MV-4-11 (cell line): Measurements from ENCODE around the gene FADD.
"Not testable (repeated sequence)": the region's sequence is repeated elsewhere in the genome, so short reads cannot be mapped to it uniquely, and the experiment has no call there.

Experiments
- DNase-seq: peaks from one replicate; lab custom pipeline; 2025; lab: John Stamatoyannopoulos, UW

FADD gene

GRCh38 chr11:70204466-70204799, 1.3 kb downstream of the FADD start:
- no peak for DNase-seq

DNA sequence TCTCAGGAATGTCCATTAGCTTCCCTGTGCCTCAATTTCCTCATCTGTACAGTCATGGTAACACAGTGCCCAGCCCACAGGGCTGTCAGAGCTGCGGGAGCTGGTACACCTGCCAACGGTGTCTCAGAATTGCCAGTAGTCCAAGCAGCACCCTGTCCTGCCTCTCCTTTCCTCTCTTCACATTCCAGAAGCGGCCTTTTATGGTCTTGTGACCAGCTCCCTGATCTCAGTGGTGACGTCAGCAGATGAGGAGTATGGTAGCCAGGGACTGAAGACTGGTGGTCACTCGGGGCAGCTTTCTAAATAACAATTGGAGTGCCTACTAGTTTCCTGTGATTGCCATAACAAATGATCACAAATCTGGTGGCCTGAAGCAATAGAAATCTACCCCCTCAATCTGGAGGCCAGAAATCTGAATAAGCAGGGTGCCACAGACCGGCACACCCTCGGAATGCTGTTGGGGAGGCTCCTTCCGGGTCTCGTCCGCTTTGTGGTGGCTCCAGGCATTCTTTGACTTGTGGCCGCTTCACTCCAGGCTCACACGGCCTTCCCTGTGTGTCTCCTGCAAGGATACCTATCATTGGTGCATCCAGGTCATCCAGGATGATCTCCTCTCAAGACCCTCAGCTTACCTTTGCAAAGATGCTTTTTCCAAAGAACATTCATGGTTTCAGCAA, 2.1 kb downstream of the FADD start:
- no peak for DNase-seq

DNA sequence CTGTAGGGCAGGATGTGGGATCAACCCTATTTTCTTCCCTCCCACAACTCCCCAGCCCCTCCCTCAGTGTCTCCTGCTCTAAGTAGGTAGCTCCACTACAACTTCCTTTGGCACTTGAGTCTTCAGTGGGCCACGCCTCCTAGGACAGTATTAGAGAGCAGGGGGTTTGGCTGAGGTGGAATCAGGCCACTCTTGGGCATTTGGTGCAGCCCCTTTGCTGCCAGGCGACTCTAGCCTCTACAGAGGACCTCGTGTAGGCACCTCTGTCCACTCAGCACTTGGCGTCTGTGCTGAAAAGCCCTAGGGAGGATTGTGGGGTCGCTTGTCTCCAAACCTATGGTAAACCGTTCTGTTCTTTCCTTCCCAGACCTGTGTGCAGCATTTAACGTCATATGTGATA, 2.7 kb downstream of the FADD start:
- DNase-seq = no peak

DNA sequence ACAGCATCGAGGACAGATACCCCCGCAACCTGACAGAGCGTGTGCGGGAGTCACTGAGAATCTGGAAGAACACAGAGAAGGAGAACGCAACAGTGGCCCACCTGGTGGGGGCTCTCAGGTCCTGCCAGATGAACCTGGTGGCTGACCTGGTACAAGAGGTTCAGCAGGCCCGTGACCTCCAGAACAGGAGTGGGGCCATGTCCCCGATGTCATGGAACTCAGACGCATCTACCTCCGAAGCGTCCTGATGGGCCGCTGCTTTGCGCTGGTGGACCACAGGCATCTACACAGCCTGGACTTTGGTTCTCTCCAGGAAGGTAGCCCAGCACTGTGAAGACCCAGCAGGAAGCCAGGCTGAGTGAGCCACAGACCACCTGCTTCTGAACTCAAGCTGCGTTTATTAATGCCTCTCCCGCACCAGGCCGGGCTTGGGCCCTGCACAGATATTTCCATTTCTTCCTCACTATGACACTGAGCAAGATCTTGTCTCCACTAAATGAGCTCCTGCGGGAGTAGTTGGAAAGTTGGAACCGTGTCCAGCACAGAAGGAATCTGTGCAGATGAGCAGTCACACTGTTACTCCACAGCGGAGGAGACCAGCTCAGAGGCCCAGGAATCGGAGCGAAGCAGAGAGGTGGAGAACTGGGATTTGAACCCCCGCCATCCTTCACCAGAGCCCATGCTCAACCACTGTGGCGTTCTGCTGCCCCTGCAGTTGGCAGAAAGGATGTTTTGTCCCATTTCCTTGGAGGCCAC, 3.3 kb downstream of the FADD start:
- no peak for DNase-seq

DNA sequence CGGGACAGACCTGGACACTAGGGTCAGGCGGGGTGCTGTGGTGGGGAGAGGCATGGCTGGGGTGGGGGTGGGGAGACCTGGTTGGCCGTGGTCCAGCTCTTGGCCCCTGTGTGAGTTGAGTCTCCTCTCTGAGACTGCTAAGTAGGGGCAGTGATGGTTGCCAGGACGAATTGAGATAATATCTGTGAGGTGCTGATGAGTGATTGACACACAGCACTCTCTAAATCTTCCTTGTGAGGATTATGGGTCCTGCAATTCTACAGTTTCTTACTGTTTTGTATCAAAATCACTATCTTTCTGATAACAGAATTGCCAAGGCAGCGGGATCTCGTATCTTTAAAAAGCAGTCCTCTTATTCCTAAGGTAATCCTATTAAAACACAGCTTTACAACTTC, 3.9 kb downstream of the FADD start:
- DNase-seq = no peak

- no peak for DNase-seq
Measured at GRCh38 chr11:70207531-70208131, 4.5 kb downstream of the FADD start.

DNA sequence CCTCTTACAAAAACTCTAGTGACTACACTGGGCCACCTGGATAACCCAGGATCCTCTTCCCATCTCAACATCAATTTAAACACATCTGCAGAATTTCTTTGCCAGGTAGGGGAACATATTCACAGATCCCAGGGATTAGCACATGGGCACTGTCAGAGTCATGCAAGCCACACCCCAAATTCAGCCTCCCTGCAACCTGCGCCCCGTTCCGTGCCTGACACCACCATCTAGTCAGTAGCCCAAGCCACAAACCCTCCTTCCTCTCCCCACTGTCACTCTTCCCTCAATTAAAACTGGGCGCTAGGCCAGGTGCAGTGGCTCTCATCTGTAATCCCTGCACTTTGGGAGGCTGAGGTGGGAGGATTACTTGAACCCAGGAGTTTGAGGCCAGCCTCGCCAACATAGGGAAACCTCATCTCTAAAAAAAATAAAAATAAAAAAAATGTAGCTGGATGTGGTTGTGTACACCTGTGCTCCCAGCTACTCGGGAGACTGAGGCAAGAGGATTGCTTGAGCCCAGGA, 6.4 kb downstream of the FADD start:
- DNase-seq = no peak

DNA sequence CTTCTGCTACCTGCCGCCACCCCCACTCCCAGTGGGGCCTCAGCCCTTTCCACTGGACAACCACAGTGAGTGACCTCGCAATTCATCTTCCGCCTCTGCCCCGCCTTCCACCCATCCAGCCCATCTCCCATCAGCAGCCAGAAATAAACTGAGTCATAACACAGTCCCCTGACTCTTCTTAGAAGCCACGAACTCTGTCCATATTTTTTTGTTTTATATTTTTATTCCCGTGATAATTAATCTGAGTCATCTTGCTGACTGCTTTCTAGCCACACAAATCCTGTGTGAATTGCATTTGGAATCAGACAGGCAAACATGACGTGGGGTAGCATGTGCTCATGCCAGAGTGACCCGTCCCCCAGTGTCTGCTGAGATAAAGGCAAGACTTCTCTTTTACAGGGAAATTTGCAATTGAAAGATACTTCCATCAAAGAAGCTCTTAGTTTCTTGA, 7.0 kb downstream of the FADD start:
- DNase-seq = no peak

DNA sequence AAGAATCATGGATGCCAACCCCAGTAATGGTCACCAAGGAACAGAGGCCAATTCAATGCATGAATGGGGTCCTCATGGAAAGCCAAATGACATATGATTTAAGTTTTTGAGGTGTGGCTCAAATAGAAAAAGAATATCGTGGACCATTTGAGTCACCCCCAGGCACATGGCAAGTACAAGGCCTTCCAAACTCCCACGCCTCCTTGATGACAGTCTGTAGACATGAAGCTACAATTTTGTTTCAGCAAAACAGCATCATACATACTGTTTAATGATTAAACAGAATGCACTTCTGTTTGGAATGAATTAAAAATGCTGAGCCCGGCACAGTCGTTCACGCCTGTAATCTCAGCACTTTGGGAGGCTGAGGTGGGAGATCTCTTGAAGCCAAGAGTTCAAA, 7.4 kb downstream of the FADD start:
- no peak for DNase-seq

DNA sequence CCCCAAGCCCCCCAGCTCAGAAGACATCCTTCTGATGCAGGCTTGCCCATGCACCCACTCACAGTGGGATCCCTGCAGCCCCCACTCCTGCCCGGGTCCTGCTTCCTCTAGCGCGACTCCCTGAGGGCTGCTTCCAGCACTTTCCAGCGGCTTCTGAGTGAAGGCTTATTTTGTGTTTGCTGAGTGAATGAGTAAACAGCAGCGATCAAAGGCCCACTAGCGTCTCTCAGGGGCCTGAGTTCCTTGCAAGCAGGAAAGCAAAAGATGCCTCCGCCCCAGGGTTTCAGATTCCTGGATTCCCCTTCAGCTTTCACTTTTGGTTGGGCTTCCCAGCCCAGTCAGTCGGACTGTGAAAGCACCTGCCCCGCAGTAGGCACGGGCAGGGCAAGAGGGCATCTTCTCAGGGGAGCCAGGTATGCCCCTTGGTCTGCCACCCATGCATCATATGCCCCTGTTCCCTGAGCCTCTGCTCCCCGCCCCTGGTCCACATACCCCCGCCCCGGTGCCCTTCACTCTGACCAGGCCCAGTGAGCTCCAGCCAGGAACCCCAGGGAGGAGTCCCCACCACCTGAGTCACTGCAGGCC, 9.2 kb downstream of the FADD start:
- DNase-seq = no peak

DNA sequence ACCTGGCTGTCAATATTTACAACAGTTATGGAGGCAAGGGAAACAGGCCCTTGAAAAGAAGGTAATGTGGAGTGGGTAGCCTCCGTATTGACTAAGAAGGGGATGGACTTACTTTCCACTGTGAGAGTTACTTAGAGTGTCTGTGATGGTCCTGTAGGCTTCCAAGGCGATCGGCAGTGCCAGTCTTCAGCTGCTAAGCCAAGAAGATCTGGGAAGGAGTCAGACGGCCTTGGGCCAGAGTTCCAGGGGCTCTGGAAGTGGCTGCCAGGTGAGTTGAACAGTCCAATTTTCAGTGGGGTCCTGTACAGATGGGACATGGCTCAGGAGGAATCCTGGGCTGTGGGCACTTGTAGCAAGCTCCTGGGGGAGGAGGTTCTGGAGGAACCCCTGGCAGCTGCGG, 14.3 kb downstream of the FADD start:
- DNase-seq = not testable (repeated sequence)

- not testable (repeated sequence) for DNase-seq
Measured at GRCh38 chr11:70218076-70218475, 15.0 kb downstream of the FADD start.

DNA sequence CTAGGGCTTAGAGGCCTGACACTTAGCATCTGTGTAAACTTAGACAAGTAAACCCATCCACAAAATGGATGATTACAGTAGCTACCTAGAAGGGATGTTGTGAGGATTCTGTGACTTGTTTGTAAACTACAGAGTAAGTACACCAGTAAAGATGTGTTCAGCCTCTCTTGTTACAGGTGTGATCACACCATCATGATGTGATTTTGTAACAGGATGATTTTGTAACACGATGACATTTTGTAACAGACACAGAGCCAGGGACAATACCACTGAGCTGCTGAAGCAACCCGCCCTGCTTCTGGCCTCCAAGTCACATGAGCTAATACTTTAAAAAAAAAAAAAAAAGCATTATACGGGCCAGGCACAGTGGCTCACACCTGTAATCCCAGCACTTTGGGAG, 17.0 kb downstream of the FADD start:
- peak; percentile 34 for DNase-seq

- no peak for DNase-seq
Measured at GRCh38 chr11:70220920-70221319, 17.8 kb downstream of the FADD start.

DNA sequence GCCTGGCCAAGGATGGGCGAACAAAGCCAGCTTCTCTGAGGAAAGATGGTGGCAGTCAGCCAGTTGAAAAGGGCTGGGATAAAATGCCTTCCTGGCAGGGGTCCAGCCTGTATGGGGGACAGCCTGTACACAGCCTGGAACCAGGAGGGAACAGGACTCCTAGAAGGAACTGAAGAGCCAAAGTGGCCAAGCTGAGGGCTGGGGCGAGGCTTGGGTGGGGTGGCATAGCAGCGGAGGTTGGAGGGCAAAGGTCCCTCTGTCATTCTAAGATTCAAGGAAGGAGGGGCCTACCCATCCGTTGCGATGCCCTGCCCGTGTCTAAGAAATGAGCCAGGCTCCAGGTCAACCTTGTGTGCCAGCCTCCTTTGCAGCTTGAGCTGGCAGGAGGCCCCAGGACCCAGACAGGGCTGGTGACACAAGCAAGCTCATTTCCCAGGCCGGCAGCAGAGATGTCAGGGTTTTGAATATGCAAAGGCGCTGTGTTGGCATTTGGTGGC, 22.6 kb downstream of the FADD start:
- DNase-seq = no peak

DNA sequence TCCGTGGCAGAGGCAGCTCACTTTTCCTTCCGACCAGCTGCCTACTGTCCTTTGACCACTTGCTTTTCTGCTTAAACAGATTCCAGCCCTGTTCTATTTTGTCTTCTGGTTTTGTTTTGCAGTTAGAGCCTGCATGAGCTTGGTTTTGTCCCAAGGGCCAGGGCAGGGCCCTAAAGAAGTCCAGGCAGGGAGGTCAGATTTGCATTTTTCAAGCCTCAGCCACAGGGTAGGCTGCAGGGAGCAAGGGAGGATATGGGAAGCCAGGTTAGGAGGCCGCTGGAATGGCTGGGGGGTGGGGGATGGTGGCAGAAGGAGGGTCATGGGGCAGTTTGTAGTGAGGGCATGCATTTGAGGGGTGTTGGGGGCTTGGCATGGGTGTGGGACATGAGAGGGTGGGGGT, 23.1 kb downstream of the FADD start:
- DNase-seq = no peak

DNA sequence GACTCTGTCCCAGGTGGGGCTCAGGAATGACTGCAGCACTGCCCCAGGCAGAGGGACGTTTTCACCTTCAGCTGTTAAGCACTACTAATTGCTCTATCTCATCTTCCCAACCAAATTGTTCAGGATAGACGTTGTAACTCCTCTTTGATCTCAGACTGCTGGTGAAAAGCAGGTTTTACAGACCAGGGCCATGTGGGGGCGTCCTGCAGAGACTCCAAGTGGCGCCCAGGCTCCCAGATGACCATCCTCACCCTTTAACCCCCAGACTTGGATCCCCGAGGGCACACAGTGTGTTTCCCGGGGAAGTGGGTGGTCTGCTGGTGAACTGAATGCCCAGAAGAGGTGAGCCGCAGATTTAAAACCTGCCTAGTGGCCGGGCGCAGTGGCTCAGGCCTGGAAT, 23.9 kb downstream of the FADD start:
- DNase-seq = no peak

DNA sequence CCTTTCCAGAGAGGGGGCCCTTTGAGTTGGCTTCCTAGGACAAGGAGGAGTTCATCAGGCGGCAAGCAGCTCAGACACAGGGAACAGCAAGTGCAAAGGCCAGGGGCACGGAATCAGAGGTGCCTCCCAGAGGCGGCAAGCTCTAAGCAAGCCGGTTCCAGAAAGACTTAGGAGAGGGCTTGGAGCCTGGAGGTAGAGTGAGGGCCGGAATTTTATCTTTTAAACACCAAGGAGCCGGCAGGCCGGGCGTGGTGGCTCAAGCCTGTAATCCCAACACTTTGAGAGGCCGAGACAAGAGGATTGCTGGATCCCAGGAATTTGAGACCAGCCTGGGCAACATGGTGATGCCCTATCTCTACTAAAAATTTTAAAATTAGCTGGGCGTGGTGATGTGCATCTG, 26.6 kb downstream of the FADD start:
- DNase-seq = no peak

DNA sequence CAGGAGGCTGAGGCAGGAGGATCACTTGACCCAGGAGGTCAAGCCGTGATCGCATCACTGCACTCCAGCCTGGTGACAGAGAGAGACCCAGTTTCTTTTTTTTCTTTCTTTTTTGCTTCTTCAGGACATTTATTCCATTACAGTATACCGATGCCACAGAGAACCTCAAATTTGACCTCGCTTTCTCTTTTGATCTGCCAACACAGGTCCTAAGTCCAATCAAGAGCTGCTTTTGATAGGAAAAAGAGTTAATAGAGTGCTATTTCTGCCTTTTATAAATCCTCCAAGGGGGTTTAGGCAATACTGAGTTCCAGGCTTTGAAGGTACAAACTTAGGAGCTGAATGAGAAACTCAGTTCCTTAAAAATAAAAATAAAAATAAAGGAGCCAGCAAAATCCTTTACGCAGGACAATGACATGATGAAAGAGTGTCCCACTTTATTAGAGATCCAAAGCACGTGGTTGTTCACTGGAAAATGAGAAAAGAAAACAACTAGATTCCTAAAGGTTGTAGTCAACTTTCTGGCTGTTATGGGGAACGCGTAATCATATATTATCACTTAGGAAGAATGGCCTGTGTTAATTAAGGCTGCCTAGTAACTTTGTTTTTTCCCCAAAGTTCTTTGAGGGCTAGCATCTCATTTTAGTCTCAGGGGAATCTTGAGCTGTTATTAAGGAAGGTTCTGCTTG, 27.2 kb downstream of the FADD start:
- DNase-seq = no peak

DNA sequence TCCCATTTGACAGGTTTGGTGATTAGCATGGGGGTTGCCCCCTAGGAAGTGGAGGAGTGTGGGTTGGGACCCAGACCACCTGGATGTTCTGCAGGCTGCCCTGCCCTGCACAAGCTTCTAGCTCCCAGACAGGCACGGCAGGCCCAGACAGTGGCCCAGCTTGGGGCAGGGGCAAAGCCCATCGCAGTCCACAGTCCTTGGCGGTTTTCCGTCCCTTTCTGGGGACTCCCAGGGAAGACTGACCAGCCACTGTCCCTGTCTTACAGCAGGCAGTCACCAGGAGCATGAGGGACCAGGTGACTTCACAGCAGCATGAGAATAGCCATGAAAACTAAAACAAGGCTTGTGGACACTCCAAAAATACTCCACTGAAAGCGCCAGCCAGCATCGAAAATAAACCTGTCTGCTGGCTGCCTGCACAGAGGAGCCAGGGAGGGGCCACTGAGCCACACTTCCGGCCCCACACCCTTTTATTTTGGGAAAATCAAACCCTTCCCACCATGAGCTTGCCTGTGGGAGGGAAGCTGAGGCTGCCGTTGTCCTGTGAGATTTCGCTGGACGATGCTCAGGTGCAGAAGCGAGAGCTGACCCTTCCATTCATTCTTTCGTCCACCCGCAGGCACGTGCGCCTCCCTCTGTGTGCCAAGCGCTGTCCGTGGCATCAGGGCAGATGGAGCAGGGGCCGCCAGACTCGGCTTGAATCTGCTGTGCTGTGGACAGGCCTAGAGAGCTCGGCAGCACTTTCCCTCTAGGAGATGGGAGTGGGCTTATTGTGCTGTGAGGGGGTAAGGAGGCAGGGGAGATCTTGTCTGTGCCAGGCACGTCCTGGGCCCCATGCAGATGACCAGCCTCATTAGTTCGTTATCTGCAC, 28.0 kb downstream of the FADD start:
- no peak for DNase-seq

DNA sequence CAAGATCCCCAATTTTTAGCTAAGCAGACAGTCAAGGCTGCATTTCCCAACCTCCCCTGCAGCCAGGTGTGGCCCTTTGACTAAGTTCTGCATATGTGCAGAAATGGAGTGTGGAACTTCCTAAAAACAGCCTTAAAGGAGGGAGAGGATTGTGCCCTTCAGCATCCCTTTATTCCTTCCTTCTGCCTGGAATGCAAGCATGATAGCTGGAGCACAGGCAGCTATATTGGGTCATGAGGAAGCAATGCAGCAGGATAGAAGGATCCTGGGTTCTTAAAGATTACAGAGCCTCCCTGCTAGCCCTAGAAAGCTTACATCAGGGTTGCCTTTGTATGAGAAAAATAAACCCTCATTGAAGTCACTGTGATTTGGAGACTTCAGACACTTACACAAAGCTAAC, 29.9 kb downstream of the FADD start:
- no peak for DNase-seq
